Measurements from ENCODE around the gene RNPS1. TPM values are rescaled to one million over a fixed set of nuclear protein-coding genes. Genes with fewer than 3 reads are reported as not detected.

RNPS1 gene
- polyA plus RNA-seq, 1 donor from 2014 or later: 180 TPM

GRCh38 chr16:2289282-2289681 lies 21.4 kb upstream of the RNPS1 start:
- Histone ChIP-seq H4K20me1 (ENCODE audit: insufficient read depth) (no peaks in the 10 kb centered on the region), H3F3A (ENCODE audit: insufficient read depth, low read length, poor library complexity, severe bottlenecking) (no peaks in the 10 kb centered on the region), H3K36me3 (ENCODE audit: insufficient read depth, low read length) (no peaks in the 10 kb centered on the region), H3K9me3 (ENCODE audit: low read length) (no peaks in the 10 kb centered on the region), H3K79me2 (replicated peaks; ENCODE audit: insufficient read depth, low read length) (no peaks in the 10 kb centered on the region), H3K27ac (ENCODE audit: low read length) (no peak overlapping the region), H2AFZ (ENCODE audit: low read depth, low read length) (no peak overlapping the region), H3K9me2 (ENCODE audit: insufficient read depth, low read length) (no peaks in the 10 kb centered on the region), H3K27me3 (ENCODE audit: insufficient read depth, low read depth, low read length) (no peaks in the 10 kb centered on the region), H3K4me2 (ENCODE audit: low read length) (no peak overlapping the region), H3K9ac (ENCODE audit: low read length) (no peak overlapping the region), H3K4me3 (ENCODE audit: low read length) (no peak overlapping the region)
- TF ChIP-seq CTCF (IDR thresholded peaks at IDR 0.05; ENCODE audit: poor library complexity, severe bottlenecking) (no peak), SMC3 (conservative IDR thresholded peaks at IDR 0.05; ENCODE audit: poor library complexity) (no peak), EZH2 (IDR thresholded peaks at IDR 0.05; ENCODE audit: borderline replicate concordance, insufficient read depth, low read length, poor library complexity, severe bottlenecking) (no peak), MXI1 (conservative IDR thresholded peaks at IDR 0.05; ENCODE audit: poor library complexity, severe bottlenecking) (no peak), EP300 (conservative IDR thresholded peaks at IDR 0.05; ENCODE audit: poor library complexity, severe bottlenecking) (no peak), TAF1 (IDR thresholded peaks at IDR 0.05; ENCODE audit: low read depth) (no peak), RAD21 (conservative IDR thresholded peaks at IDR 0.05) (no peak), REST (IDR thresholded peaks at IDR 0.05; ENCODE audit: borderline replicate concordance) (no peak), POLR2AphosphoS5 (IDR thresholded peaks at IDR 0.05) (no peak)

GRCh38 chr16:2288726-2289125 lies 20.8 kb upstream of the RNPS1 start:
- no peaks in the 10 kb centered on the region for H3K9me3 ChIP-seq (ENCODE audit: low read length)
- no peaks in the 10 kb centered on the region for H4K20me1 ChIP-seq (ENCODE audit: insufficient read depth)
- no peaks in the 10 kb centered on the region for H3K27me3 ChIP-seq (ENCODE audit: insufficient read depth, low read depth, low read length)
- H3K4me2 ChIP-seq (ENCODE audit: low read length): no peak overlapping the region
- H3K79me2 ChIP-seq (replicated peaks; ENCODE audit: insufficient read depth, low read length): no peaks in the 10 kb centered on the region
- H3K9ac ChIP-seq (ENCODE audit: low read length): no peak overlapping the region
- H2AFZ ChIP-seq (ENCODE audit: low read depth, low read length): no peak overlapping the region
- H3K36me3 ChIP-seq (ENCODE audit: insufficient read depth, low read length): no peaks in the 10 kb centered on the region
- H3K9me2 ChIP-seq (ENCODE audit: insufficient read depth, low read length): no peaks in the 10 kb centered on the region
- no peaks in the 10 kb centered on the region for H3F3A ChIP-seq (ENCODE audit: insufficient read depth, low read length, poor library complexity, severe bottlenecking)
- TF ChIP-seq POLR2AphosphoS5 (IDR thresholded peaks at IDR 0.05): no peak
- TF ChIP-seq EZH2 (IDR thresholded peaks at IDR 0.05; ENCODE audit: borderline replicate concordance, insufficient read depth, low read length, poor library complexity, severe bottlenecking): no peak
- no peak for TF ChIP-seq MXI1 (conservative IDR thresholded peaks at IDR 0.05; ENCODE audit: poor library complexity, severe bottlenecking)
- no peak for TF ChIP-seq EP300 (conservative IDR thresholded peaks at IDR 0.05; ENCODE audit: poor library complexity, severe bottlenecking)
- TF ChIP-seq REST (IDR thresholded peaks at IDR 0.05; ENCODE audit: borderline replicate concordance): no peak
- TF ChIP-seq CTCF (IDR thresholded peaks at IDR 0.05; ENCODE audit: poor library complexity, severe bottlenecking): no peak
- TF ChIP-seq SMC3 (conservative IDR thresholded peaks at IDR 0.05; ENCODE audit: poor library complexity): no peak
- H3K4me3 ChIP-seq (ENCODE audit: low read length): no peak overlapping the region
- H3K27ac ChIP-seq (ENCODE audit: low read length): no peak overlapping the region
